ENCODE measurements around the gene GOLM1. TPM values are rescaled to one million over a fixed set of nuclear protein-coding genes. Genes with fewer than 3 reads are reported as not detected.

The GOLM1 gene
- total RNA-seq, 1 donor from 2014 or later: 22.4 TPM

DNA sequence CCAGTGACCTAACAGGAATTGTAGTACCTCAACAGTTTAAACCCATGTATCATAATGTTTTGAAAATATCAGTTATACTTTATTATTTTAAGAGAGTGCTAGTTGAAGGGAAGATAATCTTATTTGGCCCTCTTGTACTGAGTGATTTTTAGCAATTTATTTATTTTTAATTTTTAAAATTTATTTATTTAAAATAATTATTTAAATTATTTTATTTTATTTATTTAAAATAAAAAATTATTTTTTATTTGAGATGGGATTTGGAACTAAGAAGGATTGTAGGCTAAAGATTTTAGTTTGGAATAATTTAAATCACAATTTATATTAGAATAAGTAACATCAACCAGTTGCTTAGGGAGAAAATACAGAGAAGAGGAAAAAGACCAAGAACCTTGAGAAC, 104.3 kb downstream of the GOLM1 start:
- Histone ChIP-seq H3K27ac (ENCODE audit: low read depth, low read length) (no peak overlapping the region), H3K27me3 (ENCODE audit: control insufficient read depth in 3 of 3, insufficient read depth in 3 of 3, low read length in 3 of 3) (no peaks in the 10 kb centered on the region), H3K9ac (ENCODE audit: low read depth in 1 of 3, low read length in 3 of 3) (no peak overlapping the region), H3K36me3 (ENCODE audit: control insufficient read depth in 3 of 3, insufficient read depth in 3 of 3, low read length in 3 of 3) (peaks cover 8 to 14% (median 11%) of the 10 kb centered on the region in 3 donors), H3K9me3 (ENCODE audit: control insufficient read depth in 3 of 3, low read length in 3 of 3) (no peaks in the 10 kb centered on the region), H3K4me1 (ENCODE audit: control insufficient read depth in 3 of 3, insufficient read depth in 3 of 3, low read length in 3 of 3) (no peaks in the 10 kb centered on the region), H3K4me3 (ENCODE audit: low read length in 3 of 3) (no peak overlapping the region)

GRCh38 chr9:85994191-85994590, 105.2 kb downstream of the GOLM1 start:
- no peaks in the 10 kb centered on the region for H3K4me1 ChIP-seq (ENCODE audit: control insufficient read depth in 3 of 3, insufficient read depth in 3 of 3, low read length in 3 of 3)
- no peak overlapping the region for H3K4me3 ChIP-seq (ENCODE audit: low read length in 3 of 3)
- no peak overlapping the region for H3K9ac ChIP-seq (ENCODE audit: low read depth in 1 of 3, low read length in 3 of 3)
- H3K9me3 ChIP-seq (ENCODE audit: control insufficient read depth in 3 of 3, low read length in 3 of 3): no peaks in the 10 kb centered on the region
- H3K27me3 ChIP-seq (ENCODE audit: control insufficient read depth in 3 of 3, insufficient read depth in 3 of 3, low read length in 3 of 3): no peaks in the 10 kb centered on the region
- H3K27ac ChIP-seq (ENCODE audit: low read depth, low read length): no peak overlapping the region
- H3K36me3 ChIP-seq (ENCODE audit: control insufficient read depth in 3 of 3, insufficient read depth in 3 of 3, low read length in 3 of 3): peaks cover 8 to 14% (median 11%) of the 10 kb centered on the region in 3 donors

DNA sequence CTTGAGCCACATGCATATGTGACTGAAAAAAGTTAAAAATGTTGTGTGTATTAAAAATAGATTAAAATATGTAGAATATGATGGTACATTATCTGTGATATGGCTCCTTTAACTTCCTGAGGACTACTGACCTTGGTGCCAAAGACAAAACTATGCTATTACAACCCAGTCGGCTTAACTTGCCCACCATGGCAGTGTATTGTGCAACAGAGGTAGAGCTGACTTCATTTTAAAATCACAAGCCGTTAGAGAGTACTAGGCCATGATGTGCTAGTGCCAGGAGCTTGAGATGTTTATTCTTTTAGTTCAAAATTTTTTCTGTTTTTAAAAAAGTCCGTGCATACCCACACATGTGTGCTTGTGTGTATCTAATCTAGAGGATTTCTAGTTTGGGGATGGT, 112.1 kb downstream of the GOLM1 start:
- no peaks in the 10 kb centered on the region for H3K4me1 ChIP-seq (ENCODE audit: control insufficient read depth in 3 of 3, insufficient read depth in 3 of 3, low read length in 3 of 3)
- no peaks in the 10 kb centered on the region for H3K9me3 ChIP-seq (ENCODE audit: control insufficient read depth in 3 of 3, low read length in 3 of 3)
- no peak overlapping the region for H3K4me3 ChIP-seq (ENCODE audit: low read length in 3 of 3)
- H3K27me3 ChIP-seq (ENCODE audit: control insufficient read depth in 3 of 3, insufficient read depth in 3 of 3, low read length in 3 of 3): no peaks in the 10 kb centered on the region
- H3K9ac ChIP-seq (ENCODE audit: low read depth in 1 of 3, low read length in 3 of 3): no peak overlapping the region
- no peak overlapping the region for H3K27ac ChIP-seq (ENCODE audit: low read depth, low read length)
- H3K36me3 ChIP-seq (ENCODE audit: control insufficient read depth in 3 of 3, insufficient read depth in 3 of 3, low read length in 3 of 3): peaks cover 0 to 11% (median 3%) of the 10 kb centered on the region in 3 donors

GRCh38 chr9:85984457-85984856, 114.9 kb downstream of the GOLM1 start:
- Histone ChIP-seq H3K4me3 (ENCODE audit: low read length in 3 of 3) (no peak overlapping the region), H3K9ac (ENCODE audit: low read depth in 1 of 3, low read length in 3 of 3) (no peak overlapping the region), H3K4me1 (ENCODE audit: control insufficient read depth in 3 of 3, insufficient read depth in 3 of 3, low read length in 3 of 3) (no peaks in the 10 kb centered on the region), H3K27ac (ENCODE audit: low read depth, low read length) (no peak overlapping the region), H3K9me3 (ENCODE audit: control insufficient read depth in 3 of 3, low read length in 3 of 3) (no peaks in the 10 kb centered on the region), H3K27me3 (ENCODE audit: control insufficient read depth in 3 of 3, insufficient read depth in 3 of 3, low read length in 3 of 3) (no peaks in the 10 kb centered on the region), H3K36me3 (ENCODE audit: control insufficient read depth in 3 of 3, insufficient read depth in 3 of 3, low read length in 3 of 3) (peaks cover 4 to 22% (median 14%) of the 10 kb centered on the region in 3 donors)

DNA sequence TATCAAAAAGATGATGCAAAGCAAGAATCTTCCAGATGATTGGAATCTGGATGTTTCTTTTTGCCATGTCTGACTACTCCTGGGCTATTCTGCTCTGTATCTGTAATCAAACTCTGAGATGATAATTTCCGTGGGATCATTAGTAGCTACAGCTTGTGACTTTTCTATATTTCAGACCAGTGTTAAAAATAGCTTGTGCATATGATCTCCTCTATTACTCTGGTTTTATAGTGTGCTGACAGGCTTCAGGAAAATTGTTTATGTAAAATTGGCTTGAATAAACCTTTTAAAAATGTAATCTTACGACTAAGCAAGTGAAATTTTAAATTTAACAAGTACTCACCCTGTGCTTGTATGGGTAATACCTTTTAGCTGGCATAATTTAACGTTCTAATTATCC, 118.0 kb downstream of the GOLM1 start:
- Histone ChIP-seq H3K9me3 (ENCODE audit: control insufficient read depth in 3 of 3, low read length in 3 of 3) (no peaks in the 10 kb centered on the region), H3K4me1 (ENCODE audit: control insufficient read depth in 3 of 3, insufficient read depth in 3 of 3, low read length in 3 of 3) (no peaks in the 10 kb centered on the region), H3K27me3 (ENCODE audit: control insufficient read depth in 3 of 3, insufficient read depth in 3 of 3, low read length in 3 of 3) (no peaks in the 10 kb centered on the region), H3K9ac (ENCODE audit: low read depth in 1 of 3, low read length in 3 of 3) (no peak overlapping the region), H3K27ac (ENCODE audit: low read depth, low read length) (no peak overlapping the region), H3K36me3 (ENCODE audit: control insufficient read depth in 3 of 3, insufficient read depth in 3 of 3, low read length in 3 of 3) (peaks cover 4 to 27% (median 21%) of the 10 kb centered on the region in 3 donors), H3K4me3 (ENCODE audit: low read length in 3 of 3) (no peak overlapping the region)

GRCh38 chr9:85978496-85978895, 120.9 kb downstream of the GOLM1 start:
- H3K27ac ChIP-seq (ENCODE audit: low read depth, low read length): no peak overlapping the region
- H3K9me3 ChIP-seq (ENCODE audit: control insufficient read depth in 3 of 3, low read length in 3 of 3): no peaks in the 10 kb centered on the region
- no peak overlapping the region for H3K9ac ChIP-seq (ENCODE audit: low read depth in 1 of 3, low read length in 3 of 3)

More at GRCh38 chr9:85978496-85978895, 120.9 kb downstream of the GOLM1 start:
- no peaks in the 10 kb centered on the region for H3K27me3 ChIP-seq (ENCODE audit: control insufficient read depth in 3 of 3, insufficient read depth in 3 of 3, low read length in 3 of 3)
- H3K36me3 ChIP-seq (ENCODE audit: control insufficient read depth in 3 of 3, insufficient read depth in 3 of 3, low read length in 3 of 3): peaks cover 4 to 21% (median 16%) of the 10 kb centered on the region in 3 donors
- H3K4me3 ChIP-seq (ENCODE audit: low read length in 3 of 3): no peak overlapping the region
- H3K4me1 ChIP-seq (ENCODE audit: control insufficient read depth in 3 of 3, insufficient read depth in 3 of 3, low read length in 3 of 3): no peaks in the 10 kb centered on the region

Small RNA genes within 50 kb of the gene (small RNA-seq; reads per million reads assigned to genes)
- not detected for gene AL161447.1

Other genes with a start within 250 kb of the GOLM1 start
- 20.9 TPM for gene NAA35, start 158.4 kb downstream of the GOLM1 start, total RNA-seq
- gene C9orf153, start 160.1 kb upstream of the GOLM1 start, total RNA-seq: 1.6 TPM
- 30.3 TPM for gene ISCA1, start 183.0 kb upstream of the GOLM1 start, total RNA-seq